H1 (cell line): ENCODE measurements around the gene NUDT3.

Experiments
- EP300 ChIP-seq, 2 experiments: IDR thresholded peaks; 1 replicate in 1 of 2; 2 replicates in 1 of 2; pipeline ENCODE4 v1.6.1; 2011 to 2012; ENCODE audit warnings: low read depth in 2 of 2, low read length in 2 of 2, mild to moderate bottlenecking in 2 of 2, borderline replicate concordance in 1 of 2, inconsistent platforms in 1 of 2, moderate library complexity in 1 of 2
- JUN ChIP-seq: IDR thresholded peaks from 2 replicates; pipeline ENCODE4 v1.6.1; 2011; ENCODE audit warnings: low read depth, mild to moderate bottlenecking, improper control_type of control experiment, low read length
- POLR2A ChIP-seq, 2 experiments: IDR thresholded peaks; 1 replicate in 1 of 2; 2 replicates in 1 of 2; pipeline ENCODE4 v1.6.1; 2011; ENCODE audit warnings: low read depth in 2 of 2, low read length in 2 of 2, mild to moderate bottlenecking in 2 of 2; ENCODE audit errors: control extremely low read depth in 1 of 2
- RFX5 ChIP-seq: IDR thresholded peaks from 2 replicates; pipeline ENCODE4 v1.6.1; 2011; ENCODE audit warnings: low read depth, low read length, improper control_type of control experiment, borderline replicate concordance
- TF ChIP-seq, protein P1 (sequence below), 3 experiments: IDR thresholded peaks; 1 replicate in 2 of 3; 2 replicates in 1 of 3; pipeline versions ENCODE4 v1.5.1 to v1.6.1; 2011; ENCODE audit warnings: low read length in 3 of 3, mild to moderate bottlenecking in 3 of 3, inconsistent platforms in 2 of 3, low read depth in 1 of 3, moderate library complexity in 1 of 3; ENCODE audit not compliant: insufficient read depth in 1 of 3; ENCODE audit errors: control extremely low read depth in 1 of 3

DNA sequence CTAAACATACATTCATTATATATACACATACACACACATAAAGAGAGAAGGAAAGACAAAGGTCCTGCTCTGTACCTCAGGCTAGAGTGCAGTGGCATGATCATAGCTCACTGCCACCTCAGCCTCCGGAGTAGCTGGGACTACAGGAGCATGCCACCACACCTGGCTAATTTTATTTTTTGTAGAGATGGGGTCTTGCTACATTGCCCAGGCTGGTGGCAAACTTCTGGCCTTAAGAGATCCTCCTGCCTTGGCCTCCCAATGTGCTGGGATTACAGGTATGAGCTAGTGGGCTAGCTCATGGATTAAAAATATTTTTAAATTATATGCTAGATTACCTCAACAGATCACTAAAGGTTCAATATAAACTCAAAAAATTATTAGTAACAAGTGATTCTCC is 30.3 kb downstream of the NUDT3 start:
- TF ChIP-seq EP300 (IDR thresholded peaks at IDR 0.05; ENCODE audit: borderline replicate concordance in 1 of 2, low read depth in 2 of 2, low read length in 2 of 2) (no peak), RFX5 (no peak), POLR2A (IDR thresholded peaks at IDR 0.05; ENCODE audit: control extremely low read depth in 1 of 2, low read depth in 2 of 2, low read length in 2 of 2) (no peak), JUN (no peak)
- TF ChIP-seq, protein P1, sequence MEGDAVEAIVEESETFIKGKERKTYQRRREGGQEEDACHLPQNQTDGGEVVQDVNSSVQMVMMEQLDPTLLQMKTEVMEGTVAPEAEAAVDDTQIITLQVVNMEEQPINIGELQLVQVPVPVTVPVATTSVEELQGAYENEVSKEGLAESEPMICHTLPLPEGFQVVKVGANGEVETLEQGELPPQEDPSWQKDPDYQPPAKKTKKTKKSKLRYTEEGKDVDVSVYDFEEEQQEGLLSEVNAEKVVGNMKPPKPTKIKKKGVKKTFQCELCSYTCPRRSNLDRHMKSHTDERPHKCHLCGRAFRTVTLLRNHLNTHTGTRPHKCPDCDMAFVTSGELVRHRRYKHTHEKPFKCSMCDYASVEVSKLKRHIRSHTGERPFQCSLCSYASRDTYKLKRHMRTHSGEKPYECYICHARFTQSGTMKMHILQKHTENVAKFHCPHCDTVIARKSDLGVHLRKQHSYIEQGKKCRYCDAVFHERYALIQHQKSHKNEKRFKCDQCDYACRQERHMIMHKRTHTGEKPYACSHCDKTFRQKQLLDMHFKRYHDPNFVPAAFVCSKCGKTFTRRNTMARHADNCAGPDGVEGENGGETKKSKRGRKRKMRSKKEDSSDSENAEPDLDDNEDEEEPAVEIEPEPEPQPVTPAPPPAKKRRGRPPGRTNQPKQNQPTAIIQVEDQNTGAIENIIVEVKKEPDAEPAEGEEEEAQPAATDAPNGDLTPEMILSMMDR (IDR thresholded peaks at IDR 0.05; ENCODE audit: control extremely low read depth in 1 of 3, insufficient read depth in 1 of 3, low read depth in 1 of 3, low read length in 3 of 3): no peak
